ENCODE measurements around the gene TYW1.
"Not testable (repeated sequence)": the region's sequence is repeated elsewhere in the genome, so short reads cannot be mapped to it uniquely, and the experiment has no call there.

DNA sequence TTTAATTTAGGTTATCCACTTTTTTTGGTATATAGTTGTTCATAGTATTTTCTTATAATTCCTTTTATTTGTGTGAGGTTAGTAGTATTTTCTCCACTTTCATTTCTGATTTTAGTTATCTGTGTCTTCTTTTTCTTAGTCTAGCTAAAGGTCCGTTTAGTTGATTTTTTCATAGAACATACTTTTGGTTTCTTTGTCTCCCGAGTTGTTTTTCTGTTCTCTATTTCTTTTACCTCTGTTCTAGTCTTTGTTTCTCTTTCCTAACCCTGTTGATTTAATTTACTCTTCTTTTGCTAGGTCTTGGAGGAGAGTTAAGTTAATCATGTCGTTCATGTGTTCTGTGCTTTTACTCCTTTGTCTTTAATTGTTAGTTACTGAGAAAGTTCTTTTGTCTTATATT lies 174.5 kb downstream of the TYW1 start:
- TF ChIP-seq, protein P1, sequence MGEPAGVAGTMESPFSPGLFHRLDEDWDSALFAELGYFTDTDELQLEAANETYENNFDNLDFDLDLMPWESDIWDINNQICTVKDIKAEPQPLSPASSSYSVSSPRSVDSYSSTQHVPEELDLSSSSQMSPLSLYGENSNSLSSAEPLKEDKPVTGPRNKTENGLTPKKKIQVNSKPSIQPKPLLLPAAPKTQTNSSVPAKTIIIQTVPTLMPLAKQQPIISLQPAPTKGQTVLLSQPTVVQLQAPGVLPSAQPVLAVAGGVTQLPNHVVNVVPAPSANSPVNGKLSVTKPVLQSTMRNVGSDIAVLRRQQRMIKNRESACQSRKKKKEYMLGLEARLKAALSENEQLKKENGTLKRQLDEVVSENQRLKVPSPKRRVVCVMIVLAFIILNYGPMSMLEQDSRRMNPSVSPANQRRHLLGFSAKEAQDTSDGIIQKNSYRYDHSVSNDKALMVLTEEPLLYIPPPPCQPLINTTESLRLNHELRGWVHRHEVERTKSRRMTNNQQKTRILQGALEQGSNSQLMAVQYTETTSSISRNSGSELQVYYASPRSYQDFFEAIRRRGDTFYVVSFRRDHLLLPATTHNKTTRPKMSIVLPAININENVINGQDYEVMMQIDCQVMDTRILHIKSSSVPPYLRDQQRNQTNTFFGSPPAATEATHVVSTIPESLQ (CRISPR knock-in tag; IDR thresholded peaks at IDR 0.05): not testable (repeated sequence)
- TF ChIP-seq, protein P2, sequence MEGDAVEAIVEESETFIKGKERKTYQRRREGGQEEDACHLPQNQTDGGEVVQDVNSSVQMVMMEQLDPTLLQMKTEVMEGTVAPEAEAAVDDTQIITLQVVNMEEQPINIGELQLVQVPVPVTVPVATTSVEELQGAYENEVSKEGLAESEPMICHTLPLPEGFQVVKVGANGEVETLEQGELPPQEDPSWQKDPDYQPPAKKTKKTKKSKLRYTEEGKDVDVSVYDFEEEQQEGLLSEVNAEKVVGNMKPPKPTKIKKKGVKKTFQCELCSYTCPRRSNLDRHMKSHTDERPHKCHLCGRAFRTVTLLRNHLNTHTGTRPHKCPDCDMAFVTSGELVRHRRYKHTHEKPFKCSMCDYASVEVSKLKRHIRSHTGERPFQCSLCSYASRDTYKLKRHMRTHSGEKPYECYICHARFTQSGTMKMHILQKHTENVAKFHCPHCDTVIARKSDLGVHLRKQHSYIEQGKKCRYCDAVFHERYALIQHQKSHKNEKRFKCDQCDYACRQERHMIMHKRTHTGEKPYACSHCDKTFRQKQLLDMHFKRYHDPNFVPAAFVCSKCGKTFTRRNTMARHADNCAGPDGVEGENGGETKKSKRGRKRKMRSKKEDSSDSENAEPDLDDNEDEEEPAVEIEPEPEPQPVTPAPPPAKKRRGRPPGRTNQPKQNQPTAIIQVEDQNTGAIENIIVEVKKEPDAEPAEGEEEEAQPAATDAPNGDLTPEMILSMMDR (IDR thresholded peaks at IDR 0.05): not testable (repeated sequence)
- not testable (repeated sequence) for TF ChIP-seq ZNF121 (CRISPR knock-in tag; IDR thresholded peaks at IDR 0.05); MYBL2 (CRISPR knock-in tag; IDR thresholded peaks at IDR 0.05); ZNF317 (CRISPR knock-in tag; IDR thresholded peaks at IDR 0.05; ENCODE audit: borderline replicate concordance, low read depth); NFYB (CRISPR knock-in tag; conservative IDR thresholded peaks at IDR 0.05; ENCODE audit: low read depth); GABPB1 (CRISPR knock-in tag; IDR thresholded peaks at IDR 0.05)
- TF ChIP-seq, protein P3, sequence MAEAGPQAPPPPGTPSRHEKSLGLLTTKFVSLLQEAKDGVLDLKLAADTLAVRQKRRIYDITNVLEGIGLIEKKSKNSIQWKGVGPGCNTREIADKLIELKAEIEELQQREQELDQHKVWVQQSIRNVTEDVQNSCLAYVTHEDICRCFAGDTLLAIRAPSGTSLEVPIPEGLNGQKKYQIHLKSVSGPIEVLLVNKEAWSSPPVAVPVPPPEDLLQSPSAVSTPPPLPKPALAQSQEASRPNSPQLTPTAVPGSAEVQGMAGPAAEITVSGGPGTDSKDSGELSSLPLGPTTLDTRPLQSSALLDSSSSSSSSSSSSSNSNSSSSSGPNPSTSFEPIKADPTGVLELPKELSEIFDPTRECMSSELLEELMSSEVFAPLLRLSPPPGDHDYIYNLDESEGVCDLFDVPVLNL (CRISPR knock-in tag; IDR thresholded peaks at IDR 0.05; ENCODE audit: borderline replicate concordance, low read depth): not testable (repeated sequence)
